ENCODE results near the gene DZIP1.
"Not testable (repeated sequence)": the region's sequence is repeated elsewhere in the genome, so short reads cannot be mapped to it uniquely, and the experiment has no call there.

The DZIP1 gene

GRCh38 chr13:95605448-95606125 is 38.9 kb downstream of the DZIP1 start:
- DNase-seq, result no peak
- intact Hi-C loops (cut with DNase I), result no loop called here

- no peak for DNase-seq
- intact Hi-C loops (cut with DNase I), result no loop called here
Measured at GRCh38 chr13:95604556-95604915, 40.0 kb downstream of the DZIP1 start.

- DNase-seq, result peak in 6 of 10 donors; percentile 8 to 86 (median 39)
- intact Hi-C loops (cut with DNase I), result no loop called here
Measured at GRCh38 chr13:95603887-95604555, 40.5 kb downstream of the DZIP1 start.

GRCh38 chr13:95601906-95602305 is 42.6 kb downstream of the DZIP1 start:
- intact Hi-C loops (cut with DNase I), result no loop called here
- DNase-seq, result no peak

GRCh38 chr13:95601216-95601615 is 43.3 kb downstream of the DZIP1 start:
- DNase-seq, result no peak
- intact Hi-C loops (cut with DNase I), result no loop called here

- DNase-seq, result no peak
- intact Hi-C loops (cut with DNase I), result no loop called here
Measured at GRCh38 chr13:95596701-95597100, 47.8 kb downstream of the DZIP1 start.

GRCh38 chr13:95593462-95593861 is 51.0 kb downstream of the DZIP1 start:
- DNase-seq, result no peak
- intact Hi-C loops (cut with DNase I), result no loop called here

- intact Hi-C loops (cut with DNase I), result no loop called here
- DNase-seq, result no peak
Measured at GRCh38 chr13:95588721-95589120, 55.8 kb downstream of the DZIP1 start.

- no peak for DNase-seq
- intact Hi-C loops (cut with DNase I), result no loop called here
Measured at GRCh38 chr13:95588134-95588533, 56.4 kb downstream of the DZIP1 start.

GRCh38 chr13:95585867-95586266 is 58.6 kb downstream of the DZIP1 start:
- intact Hi-C loops (cut with DNase I), result no loop called here

GRCh38 chr13:95579303-95579702 is 65.2 kb downstream of the DZIP1 start:
- intact Hi-C loops (cut with DNase I), result no loop called here
- DNase-seq, result no peak

More at GRCh38 chr13:95585867-95586266, 58.6 kb downstream of the DZIP1 start:
- no peak for DNase-seq

GRCh38 chr13:95573221-95573620 is 71.3 kb downstream of the DZIP1 start:
- intact Hi-C loops (cut with DNase I), result no loop called here
- no peak for DNase-seq

GRCh38 chr13:95571941-95572340 is 72.6 kb downstream of the DZIP1 start:
- intact Hi-C loops (cut with DNase I), result no loop called here
- DNase-seq, result no peak

GRCh38 chr13:95570016-95570415 is 74.5 kb downstream of the DZIP1 start:
- DNase-seq, result no peak
- intact Hi-C loops (cut with DNase I), result no loop called here

GRCh38 chr13:95568131-95568530 is 76.4 kb downstream of the DZIP1 start:
- no peak for DNase-seq
- intact Hi-C loops (cut with DNase I), result no loop called here

- DNase-seq; intact Hi-C loops (cut with DNase I): not testable (repeated sequence)
Measured at GRCh38 chr13:95565758-95566157, 78.7 kb downstream of the DZIP1 start.

- DNase-seq, result no peak
- intact Hi-C loops (cut with DNase I), result no loop called here
Measured at GRCh38 chr13:95564733-95565291, 79.7 kb downstream of the DZIP1 start.

GRCh38 chr13:95564091-95564490 is 80.4 kb downstream of the DZIP1 start:
- intact Hi-C loops (cut with DNase I), result no loop called here
- DNase-seq, result no peak

- intact Hi-C loops (cut with DNase I), result no loop called here
- DNase-seq, result no peak
Measured at GRCh38 chr13:95560387-95560786, 84.1 kb downstream of the DZIP1 start.

- intact Hi-C loops (cut with DNase I), result no loop called here
Measured at GRCh38 chr13:95559100-95559499, 85.4 kb downstream of the DZIP1 start.

GRCh38 chr13:95557013-95557412 is 87.5 kb downstream of the DZIP1 start:
- DNase-seq, result no peak
- intact Hi-C loops (cut with DNase I), result no loop called here

More at GRCh38 chr13:95559100-95559499, 85.4 kb downstream of the DZIP1 start:
- DNase-seq, result no peak

Data from posterior cingulate gyrus (tissue), 11 donors.